OCI-LY7 (cell line): ENCODE results near the gene FAM184B. TPM values are rescaled to one million over a fixed set of nuclear protein-coding genes. Genes with fewer than 3 reads are reported as not detected.
"Not testable (repeated sequence)": the region's sequence is repeated elsewhere in the genome, so short reads cannot be mapped to it uniquely, and the experiment has no call there.

ENCODE experiments used
- BruUV-seq: library from RNA; stranded (reverse); fragments of 400-500 nt; replicated peaks from 2 replicates; lab custom pipeline; 2021; lab: Mats Ljungman, UMichigan
- CTCF ChIA-PET: fragments of 300-600 bp; sonication (Branson Sonifier 250); formaldehyde crosslinking; loops from one replicate; lab custom pipeline; 2022; ENCODE audit warnings: antibody characterized with exemption; ENCODE audit not compliant: unreplicated experiment; lab: Charles Lee
- POLR2A ChIA-PET: fragments of 300-600 bp; sonication (Branson Sonifier 250); formaldehyde crosslinking; loops from one replicate; lab custom pipeline; 2022; ENCODE audit warnings: antibody characterized with exemption; lab: Charles Lee
- DNase-seq: peaks from one replicate; pipeline ENCODE4 v3.0.0-alpha.2; 2015; ENCODE audit warnings: low spot score
- H2AFZ ChIP-seq: fragments of 200-600 bp; sonication (generic), shearing (Covaris generic); 2 replicates; pipeline ENCODE4 v1.6.1; 2014; ENCODE audit warnings: mild to moderate bottlenecking, antibody characterized with exemption, low read length, moderate library complexity
- H3K27ac ChIP-seq: fragments of 200-600 bp; sonication (generic); 2 replicates; pipeline ENCODE4 v1.5.1; 2014; ENCODE audit warnings: mixed run types, low read depth, mild to moderate bottlenecking, moderate library complexity, low read length, inconsistent platforms; ENCODE audit not compliant: poor library complexity, severe bottlenecking
- H3K36me3 ChIP-seq: fragments of 200-600 bp; sonication (generic); 2 replicates; pipeline ENCODE4 v1.6.1; 2014; ENCODE audit warnings: mild to moderate bottlenecking, antibody characterized with exemption, low read length, moderate library complexity, mixed read lengths; ENCODE audit not compliant: insufficient read depth
- H3K4me1 ChIP-seq: fragments of 200-600 bp; sonication (generic); 2 replicates; pipeline ENCODE4 v1.5.1; 2014; ENCODE audit warnings: mild to moderate bottlenecking, low read length; ENCODE audit not compliant: insufficient read depth, poor library complexity, severe bottlenecking
- H3K4me2 ChIP-seq: fragments of 200-600 bp; sonication (generic); 2 replicates; pipeline ENCODE4 v1.6.1; 2014; ENCODE audit warnings: mild to moderate bottlenecking, low read length
- H3K4me3 ChIP-seq: fragments of 200-600 bp; sonication (generic); 2 replicates; pipeline ENCODE4 v1.5.1; 2014; ENCODE audit warnings: mild to moderate bottlenecking, low read depth, low read length; ENCODE audit not compliant: poor library complexity, severe bottlenecking
- H3K79me2 ChIP-seq: fragments of 200-600 bp; sonication (generic); 2 replicates; pipeline ENCODE4 v1.6.1; 2016; ENCODE audit warnings: low read depth, mild to moderate bottlenecking, low read length, moderate library complexity, mixed read lengths; ENCODE audit not compliant: insufficient read depth
- H3K9me2 ChIP-seq: fragments of 200-600 bp; sonication (generic); 2 replicates; pipeline ENCODE4 v1.6.1; 2016; ENCODE audit warnings: mild to moderate bottlenecking, low read length, mixed read lengths; ENCODE audit not compliant: insufficient read depth
- H3K9me3 ChIP-seq: fragments of 200-600 bp; sonication (generic); 2 replicates; pipeline ENCODE4 v1.6.1; 2014; ENCODE audit warnings: mild to moderate bottlenecking, mixed run types, low read length, mixed read lengths
- H4K20me1 ChIP-seq: fragments of 200-600 bp; sonication (generic); 2 replicates; pipeline ENCODE4 v1.6.1; 2014; ENCODE audit warnings: mild to moderate bottlenecking, antibody characterized with exemption, low read length, moderate library complexity, mixed read lengths; ENCODE audit not compliant: insufficient read depth
- CTCF ChIP-seq: fragments of 200-600 bp; sonication (generic); conservative IDR thresholded peaks from 2 replicates; pipeline ENCODE4 v1.5.1; 2014; ENCODE audit warnings: mild to moderate bottlenecking, antibody characterized with exemption, low read length, moderate library complexity, mixed read lengths
- EZH2phosphoT487 ChIP-seq: fragments of 200-600 bp; sonication (generic); IDR thresholded peaks from 2 replicates; pipeline ENCODE4 v1.6.1; 2018; ENCODE audit warnings: low read depth, borderline replicate concordance, mild to moderate bottlenecking, mixed run types, antibody characterized with exemption, low read length, moderate library complexity, mixed read lengths
- intact Hi-C: fragments of 100-400 bp; cut with micrococcal nuclease; formaldehyde crosslinking; loops from one replicate; pipeline ENCODE4 v1.10.0; 2022; ENCODE audit not compliant: unreplicated experiment
- total RNA-seq, 2 experiments: library from RNA; depleted of rRNA in 1 of 2; stranded (reverse); fragments of >200 nt in 1 of 2; shearing (Covaris generic) in 1 of 2; gene quantifications; 2 replicates each; pipeline ENCODE4 v1.2.3, GENCODE V29; 2014 to 2022

FAM184B gene
- total RNA-seq, 2 experiments from 2014 or later = not detected

- Histone ChIP-seq H3K9me2 (no peaks in the 10 kb centered on the region), H3K4me2 (no peak overlapping the region), H3K4me3 (no peak overlapping the region), H2AFZ (no peak overlapping the region), H3K27ac (no peak overlapping the region), H3K36me3 (no peaks in the 10 kb centered on the region), H3K9me3 (no peaks in the 10 kb centered on the region), H3K79me2 (no peaks in the 10 kb centered on the region), H4K20me1 (no peaks in the 10 kb centered on the region), H3K4me1 (no peaks in the 10 kb centered on the region)
- ChIA-PET CTCF (no interaction called here), POLR2A (no interaction called here)
- intact Hi-C loops = no loop called here
- DNase-seq = no peak
- BruUV-seq = no TSS peak
- TF ChIP-seq CTCF (no peak), EZH2phosphoT487 (no peak)
These were observed 94.1 kb downstream of the FAM184B start for GRCh38 chr4:17687237-17687857.

- H3K4me2 ChIP-seq, H3K9me3 ChIP-seq, H2AFZ ChIP-seq, BruUV-seq, H3K27ac ChIP-seq, DNase-seq, H3K36me3 ChIP-seq, H3K9me2 ChIP-seq, H3K4me1 ChIP-seq, intact Hi-C loops, H3K79me2 ChIP-seq, H4K20me1 ChIP-seq, CTCF ChIA-PET, H3K4me3 ChIP-seq: not testable (repeated sequence)
- POLR2A ChIA-PET = interaction anchor here (0.9 to 1.5 kb wide), 2 partner anchors 15 to 89 kb away, joined by 3 read pairs; no protein-coding TSS in a partner anchor
These were observed 96.8 kb downstream of the FAM184B start for GRCh38 chr4:17684648-17685047.

DNA sequence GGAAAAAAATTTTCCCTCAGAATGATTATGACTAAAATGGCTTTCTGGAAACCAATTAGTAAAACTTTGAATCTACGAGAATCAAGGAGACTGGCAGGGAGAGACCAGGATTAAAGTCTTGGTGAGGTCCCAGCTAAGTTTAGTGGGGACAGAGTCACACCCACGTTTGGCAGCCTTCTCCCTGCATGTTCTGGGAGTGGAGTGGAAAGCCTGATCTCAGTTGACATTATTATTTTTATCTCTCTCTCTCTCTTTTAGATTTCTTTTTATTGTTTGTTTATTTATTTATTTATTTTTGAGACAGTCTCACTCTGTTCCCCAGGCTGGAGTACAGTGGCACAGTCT lies 99.2 kb downstream of the FAM184B start:
- Histone ChIP-seq H3K9me3 (no peaks in the 10 kb centered on the region), H4K20me1 (no peaks in the 10 kb centered on the region), H2AFZ (no peak overlapping the region), H3K9me2 (no peaks in the 10 kb centered on the region), H3K4me1 (peaks cover 6% of the 10 kb centered on the region), H3K4me3 (no peak overlapping the region), H3K79me2 (no peaks in the 10 kb centered on the region), H3K4me2 (no peak overlapping the region), H3K36me3 (no peaks in the 10 kb centered on the region), H3K27ac (no peak overlapping the region)
- no TSS peak for BruUV-seq
- ChIA-PET POLR2A (interaction anchor here (0.5 to 0.7 kb wide), 2 partner anchors 134 to 737 kb away, joined by 3 read pairs; no protein-coding TSS in a partner anchor), CTCF (no interaction called here)
- TF ChIP-seq EZH2phosphoT487 = no peak
- no peak for TF ChIP-seq CTCF
- intact Hi-C loops = no loop called here
- no peak for DNase-seq
